Body of pancreas (tissue), 4 donors: ENCODE measurements around the gene SMIM27.

Experiments used
- POLR2A ChIP-seq, 3 donors: fragments of 450-650 bp; IDR thresholded peaks; one replicate each; pipeline ENCODE4 v1.6.1; 2016; ENCODE audit warnings: antibody characterized with exemption in 3 of 3, mild to moderate bottlenecking in 2 of 3
- TF ChIP-seq, protein P1 (sequence below), 7 experiments: fragments of 450-650 bp in 4 of 7; fragments of 200-600 bp in 3 of 7; sonication (generic) in 3 of 7; IDR thresholded peaks; one replicate each; pipeline ENCODE4 v1.5.1; 2016 to 2019; ENCODE audit warnings: antibody characterized with exemption in 7 of 7

DNA sequence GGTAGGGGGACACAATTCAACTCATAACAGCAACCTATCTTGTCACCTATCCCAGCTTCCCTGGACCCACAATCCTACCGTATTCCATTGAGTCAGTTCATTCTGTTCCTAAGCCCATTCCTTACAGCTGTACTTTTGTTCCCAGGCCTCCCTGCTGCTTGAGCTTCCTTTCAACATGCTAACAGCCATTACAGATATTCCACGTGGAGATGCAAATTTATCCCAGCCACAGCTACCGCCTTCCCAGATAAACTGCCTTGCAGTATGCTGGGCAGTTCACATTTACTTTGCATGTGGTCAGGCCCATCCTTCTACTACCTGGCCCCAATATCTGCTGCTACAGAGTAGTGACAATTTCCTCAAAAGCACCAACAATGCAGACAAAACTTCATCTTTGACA, 49.1 kb upstream of the SMIM27 start:
- TF ChIP-seq, protein P1, sequence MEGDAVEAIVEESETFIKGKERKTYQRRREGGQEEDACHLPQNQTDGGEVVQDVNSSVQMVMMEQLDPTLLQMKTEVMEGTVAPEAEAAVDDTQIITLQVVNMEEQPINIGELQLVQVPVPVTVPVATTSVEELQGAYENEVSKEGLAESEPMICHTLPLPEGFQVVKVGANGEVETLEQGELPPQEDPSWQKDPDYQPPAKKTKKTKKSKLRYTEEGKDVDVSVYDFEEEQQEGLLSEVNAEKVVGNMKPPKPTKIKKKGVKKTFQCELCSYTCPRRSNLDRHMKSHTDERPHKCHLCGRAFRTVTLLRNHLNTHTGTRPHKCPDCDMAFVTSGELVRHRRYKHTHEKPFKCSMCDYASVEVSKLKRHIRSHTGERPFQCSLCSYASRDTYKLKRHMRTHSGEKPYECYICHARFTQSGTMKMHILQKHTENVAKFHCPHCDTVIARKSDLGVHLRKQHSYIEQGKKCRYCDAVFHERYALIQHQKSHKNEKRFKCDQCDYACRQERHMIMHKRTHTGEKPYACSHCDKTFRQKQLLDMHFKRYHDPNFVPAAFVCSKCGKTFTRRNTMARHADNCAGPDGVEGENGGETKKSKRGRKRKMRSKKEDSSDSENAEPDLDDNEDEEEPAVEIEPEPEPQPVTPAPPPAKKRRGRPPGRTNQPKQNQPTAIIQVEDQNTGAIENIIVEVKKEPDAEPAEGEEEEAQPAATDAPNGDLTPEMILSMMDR (IDR thresholded peaks at IDR 0.05), result no peak
- TF ChIP-seq POLR2A (IDR thresholded peaks at IDR 0.05), result no peak
